ENCODE results near the gene FABP3.

DNA sequence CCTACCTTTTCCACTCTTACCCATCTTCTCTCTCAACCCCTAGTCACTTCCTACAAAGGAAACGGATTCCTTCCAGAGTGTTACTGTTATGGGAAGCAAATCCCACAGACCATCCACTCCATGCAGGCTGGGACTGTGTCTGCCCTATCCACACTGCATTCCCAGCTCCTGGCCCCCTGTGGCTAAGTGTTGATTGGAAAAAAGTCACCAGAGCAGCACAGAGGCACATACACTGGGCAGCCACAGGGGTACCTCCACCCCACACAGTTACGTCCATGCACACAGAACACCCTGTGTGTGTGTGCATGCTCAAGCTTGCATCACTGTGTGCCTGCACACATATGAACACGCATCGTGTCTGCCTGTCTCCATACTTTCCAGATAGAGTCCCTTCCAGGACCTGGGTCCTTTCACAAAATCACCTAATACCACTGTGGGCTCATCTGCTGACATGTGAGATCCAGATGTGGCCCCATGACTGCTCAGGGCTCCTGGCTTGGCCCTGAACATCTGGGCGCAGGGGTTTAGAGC lies 36.0 kb upstream of the FABP3 start:
- TF ChIP-seq, protein P1, sequence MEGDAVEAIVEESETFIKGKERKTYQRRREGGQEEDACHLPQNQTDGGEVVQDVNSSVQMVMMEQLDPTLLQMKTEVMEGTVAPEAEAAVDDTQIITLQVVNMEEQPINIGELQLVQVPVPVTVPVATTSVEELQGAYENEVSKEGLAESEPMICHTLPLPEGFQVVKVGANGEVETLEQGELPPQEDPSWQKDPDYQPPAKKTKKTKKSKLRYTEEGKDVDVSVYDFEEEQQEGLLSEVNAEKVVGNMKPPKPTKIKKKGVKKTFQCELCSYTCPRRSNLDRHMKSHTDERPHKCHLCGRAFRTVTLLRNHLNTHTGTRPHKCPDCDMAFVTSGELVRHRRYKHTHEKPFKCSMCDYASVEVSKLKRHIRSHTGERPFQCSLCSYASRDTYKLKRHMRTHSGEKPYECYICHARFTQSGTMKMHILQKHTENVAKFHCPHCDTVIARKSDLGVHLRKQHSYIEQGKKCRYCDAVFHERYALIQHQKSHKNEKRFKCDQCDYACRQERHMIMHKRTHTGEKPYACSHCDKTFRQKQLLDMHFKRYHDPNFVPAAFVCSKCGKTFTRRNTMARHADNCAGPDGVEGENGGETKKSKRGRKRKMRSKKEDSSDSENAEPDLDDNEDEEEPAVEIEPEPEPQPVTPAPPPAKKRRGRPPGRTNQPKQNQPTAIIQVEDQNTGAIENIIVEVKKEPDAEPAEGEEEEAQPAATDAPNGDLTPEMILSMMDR (IDR thresholded peaks at IDR 0.05), result no peak
- no peak for TF ChIP-seq POLR2A (IDR thresholded peaks at IDR 0.05)

Data from adrenal gland (tissue), 5 donors.